Activated CD4-positive, alpha-beta memory T cell treated with anti-CD3 and anti-CD28 coated beads for 36 hours (primary cell): Measurements from ENCODE around the gene YPEL1. TPM values are rescaled to one million over a fixed set of nuclear protein-coding genes. Genes with fewer than 3 reads are reported as not detected.
"Not testable (repeated sequence)": the region's sequence is repeated elsewhere in the genome, so short reads cannot be mapped to it uniquely, and the experiment has no call there.

Source experiments
- CTCF ChIA-PET: fragments of 350-600 bp; sonication (Branson Sonifier 250); formaldehyde crosslinking; loops from one replicate; lab custom pipeline; 2021; ENCODE audit warnings: antibody characterized with exemption, inconsistent platforms; lab: Charles Lee
- POLR2A ChIA-PET: fragments of 350-600 bp; sonication (Branson Sonifier 250); formaldehyde crosslinking; loops from one replicate; lab custom pipeline; 2021; ENCODE audit warnings: antibody characterized with exemption; lab: Charles Lee
- DNase-seq: peaks from one replicate; pipeline ENCODE4 v3.0.0-alpha.2; 2020
- H3K27ac Mint-ChIP-seq: one replicate; pipeline ENCODE4 v1.8.0; 2021; ENCODE audit warnings: mixed read lengths
- H3K27me3 Mint-ChIP-seq: one replicate; pipeline ENCODE4 v1.8.0; 2021; ENCODE audit warnings: mixed read lengths
- H3K36me3 Mint-ChIP-seq: one replicate; pipeline ENCODE4 v1.8.0; 2021; ENCODE audit warnings: mixed read lengths
- H3K4me1 Mint-ChIP-seq: one replicate; pipeline ENCODE4 v1.8.0; 2021; ENCODE audit warnings: low read depth, mixed read lengths
- H3K4me3 Mint-ChIP-seq: one replicate; pipeline ENCODE4 v1.8.0; 2021; ENCODE audit warnings: mild to moderate bottlenecking, mixed read lengths
- H3K9me3 Mint-ChIP-seq: one replicate; pipeline ENCODE4 v1.8.0; 2021; ENCODE audit warnings: mixed read lengths
- intact Hi-C: fragments of 100-400 bp; cut with micrococcal nuclease; formaldehyde crosslinking; loops from one replicate; pipeline ENCODE4 v1.15.1; 2023
- total RNA-seq, 2 experiments: library from RNA; stranded (reverse); gene quantifications; one replicate each; pipeline ENCODE4 v1.2.3, GENCODE V29; 2021

The YPEL1 gene
- total RNA-seq, 2 experiments from 2014 or later, result 1.6 to 1.8 TPM

GRCh38 chr22:21718499-21718898, 17.1 kb downstream of the YPEL1 start:
- Mint-ChIP-seq H3K36me3 (no peaks in the 10 kb centered on the region), H3K9me3 (no peaks in the 10 kb centered on the region), H3K4me3 (no peak overlapping the region), H3K27ac (no peak overlapping the region), H3K4me1 (peaks cover under 1% of the 10 kb centered on the region), H3K27me3 (no peaks in the 10 kb centered on the region)
- intact Hi-C loops, result no loop called here
- POLR2A ChIA-PET, result interaction anchor here (1.7 kb wide), 1 partner anchor 16 kb away, joined by 6 read pairs; no protein-coding TSS in a partner anchor
- CTCF ChIA-PET, result interaction anchor here (0.8 to 3.3 kb wide), 2 partner anchors 11 to 235 kb away, joined by 3 to 12 read pairs; partner anchors contain the start of gene PPM1F
- DNase-seq, result no peak

GRCh38 chr22:21716395-21717122, 19.0 kb downstream of the YPEL1 start:
- DNase-seq, H3K4me3 Mint-ChIP-seq, POLR2A ChIA-PET, H3K36me3 Mint-ChIP-seq, H3K27ac Mint-ChIP-seq, H3K4me1 Mint-ChIP-seq, intact Hi-C loops, H3K9me3 Mint-ChIP-seq, H3K27me3 Mint-ChIP-seq: not testable (repeated sequence)
- CTCF ChIA-PET, result interaction anchor here (1.2 kb wide), 1 partner anchor 10 kb away, joined by 3 read pairs; no protein-coding TSS in a partner anchor

GRCh38 chr22:21714786-21715185, 20.8 kb downstream of the YPEL1 start:
- Mint-ChIP-seq H3K4me3 (no peak overlapping the region), H3K27me3 (no peaks in the 10 kb centered on the region), H3K4me1 (peaks cover 8% of the 10 kb centered on the region), H3K9me3 (no peaks in the 10 kb centered on the region), H3K27ac (no peak overlapping the region), H3K36me3 (no peaks in the 10 kb centered on the region)
- intact Hi-C loops, result no loop called here
- ChIA-PET CTCF (interaction anchor here (0.7 to 1.7 kb wide), 3 partner anchors 78 to 238 kb away, joined by 3 to 4 read pairs (median 3); partner anchors contain the start of gene PPM1F), POLR2A (no interaction called here)
- no peak for DNase-seq

- CTCF ChIA-PET, result interaction anchor here (0.6 to 1.7 kb wide), 12 partner anchors 19 to 268 kb away, joined by 3 to 7 read pairs (median 4); partner anchors contain the start of genes PPM1F, TOP3B and YPEL1
- intact Hi-C loops, result no loop called here
- H3K4me3 Mint-ChIP-seq, result no peak overlapping the region
Measured at GRCh38 chr22:21714059-21714770, 21.4 kb downstream of the YPEL1 start.

GRCh38 chr22:21713428-21714058, 22.1 kb downstream of the YPEL1 start:
- Mint-ChIP-seq H3K4me3 (no peak overlapping the region), H3K9me3 (no peaks in the 10 kb centered on the region), H3K36me3 (no peaks in the 10 kb centered on the region), H3K27me3 (no peaks in the 10 kb centered on the region), H3K4me1 (peaks cover 8% of the 10 kb centered on the region), H3K27ac (no peak overlapping the region)
- no peak for DNase-seq
- intact Hi-C loops, result loop anchor here (1.0 to 2.0 kb wide), 2 partner anchors 225 to 239 kb away; partner anchors contain the start of gene PPM1F
- POLR2A ChIA-PET, result no interaction called here
- CTCF ChIA-PET, result interaction anchor here (0.6 to 1.2 kb wide), 11 partner anchors 20 to 269 kb away, joined by 3 to 7 read pairs (median 3); partner anchors contain the start of genes PPM1F, TOP3B and YPEL1

More at GRCh38 chr22:21714059-21714770, 21.4 kb downstream of the YPEL1 start:
- DNase-seq, result no peak
- peaks cover 8% of the 10 kb centered on the region for H3K4me1 Mint-ChIP-seq
- no peak overlapping the region for H3K27ac Mint-ChIP-seq
- no peaks in the 10 kb centered on the region for H3K27me3 Mint-ChIP-seq
- H3K36me3 Mint-ChIP-seq, result no peaks in the 10 kb centered on the region
- H3K9me3 Mint-ChIP-seq, result no peaks in the 10 kb centered on the region
- POLR2A ChIA-PET, result no interaction called here

- Mint-ChIP-seq H3K4me3 (no peak overlapping the region), H3K27me3 (no peaks in the 10 kb centered on the region), H3K36me3 (no peaks in the 10 kb centered on the region), H3K9me3 (no peaks in the 10 kb centered on the region), H3K27ac (no peak overlapping the region), H3K4me1 (peaks cover 8% of the 10 kb centered on the region)
- intact Hi-C loops, result loop anchor here (1.0 to 2.0 kb wide), 2 partner anchors 225 to 240 kb away; partner anchors contain the start of gene PPM1F
- DNase-seq, result peak; percentile 68
- CTCF ChIA-PET, result interaction anchor here (0.7 to 1.1 kb wide), 9 partner anchors 21 to 270 kb away, joined by 3 to 7 read pairs (median 4); partner anchors contain the start of genes PPM1F and TOP3B
- POLR2A ChIA-PET, result no interaction called here
Measured at GRCh38 chr22:21712751-21713427, 22.7 kb downstream of the YPEL1 start.

- intact Hi-C loops, result loop anchor here (2.0 kb wide), 1 partner anchor 241 kb away; the partner anchor contains the start of gene PPM1F
- H3K9me3 Mint-ChIP-seq, result no peaks in the 10 kb centered on the region
- H3K4me1 Mint-ChIP-seq, result peaks cover 8% of the 10 kb centered on the region
- H3K36me3 Mint-ChIP-seq, result no peaks in the 10 kb centered on the region
- no peak for DNase-seq
- no peaks in the 10 kb centered on the region for H3K27me3 Mint-ChIP-seq
- ChIA-PET POLR2A (no interaction called here), CTCF (interaction anchor here (0.8 to 3.2 kb wide), 3 partner anchors 65 to 241 kb away, joined by 3 to 23 read pairs (median 4); partner anchors contain the start of gene PPM1F)
- H3K4me3 Mint-ChIP-seq, result no peak overlapping the region
- H3K27ac Mint-ChIP-seq, result no peak overlapping the region
Measured at GRCh38 chr22:21711851-21712250, 23.7 kb downstream of the YPEL1 start.

GRCh38 chr22:21710156-21710555, 25.4 kb downstream of the YPEL1 start:
- intact Hi-C loops, result no loop called here
- ChIA-PET CTCF (interaction anchor here (1.0 to 3.2 kb wide), 3 partner anchors 35 to 243 kb away, joined by 3 to 23 read pairs (median 9); partner anchors contain the start of gene PPM1F), POLR2A (no interaction called here)
- Mint-ChIP-seq H3K27me3 (no peaks in the 10 kb centered on the region), H3K4me1 (peaks cover 8% of the 10 kb centered on the region), H3K4me3 (no peak overlapping the region), H3K9me3 (no peaks in the 10 kb centered on the region), H3K36me3 (no peaks in the 10 kb centered on the region), H3K27ac (no peak overlapping the region)
- DNase-seq, result no peak

- ChIA-PET POLR2A (no interaction called here), CTCF (interaction anchor here (1.0 to 3.2 kb wide), 3 partner anchors 35 to 243 kb away, joined by 3 to 23 read pairs (median 9); partner anchors contain the start of gene PPM1F)
- Mint-ChIP-seq H3K36me3 (no peaks in the 10 kb centered on the region), H3K4me3 (no peak overlapping the region), H3K27ac (no peak overlapping the region), H3K27me3 (no peaks in the 10 kb centered on the region), H3K9me3 (no peaks in the 10 kb centered on the region), H3K4me1 (peaks cover 8% of the 10 kb centered on the region)
- intact Hi-C loops, result no loop called here
- no peak for DNase-seq
Measured at GRCh38 chr22:21709688-21710087, 25.9 kb downstream of the YPEL1 start.

- Mint-ChIP-seq H3K36me3 (no peaks in the 10 kb centered on the region), H3K27me3 (no peaks in the 10 kb centered on the region), H3K4me3 (no peak overlapping the region), H3K9me3 (no peaks in the 10 kb centered on the region), H3K27ac (no peak overlapping the region), H3K4me1 (peaks cover 8% of the 10 kb centered on the region)
- ChIA-PET POLR2A (no interaction called here), CTCF (interaction anchor here (1.5 to 1.9 kb wide), 2 partner anchors 244 to 263 kb away, joined by 3 to 5 read pairs; partner anchors contain the start of gene PPM1F)
- intact Hi-C loops, result no loop called here
- no peak for DNase-seq
Measured at GRCh38 chr22:21708960-21709359, 26.6 kb downstream of the YPEL1 start.

GRCh38 chr22:21707677-21708076, 27.9 kb downstream of the YPEL1 start:
- Mint-ChIP-seq H3K9me3 (no peaks in the 10 kb centered on the region), H3K4me3 (no peak overlapping the region), H3K4me1 (no peaks in the 10 kb centered on the region), H3K27ac (no peak overlapping the region), H3K27me3 (no peaks in the 10 kb centered on the region), H3K36me3 (no peaks in the 10 kb centered on the region)
- CTCF ChIA-PET, result interaction anchor here (0.6 to 1.9 kb wide), 3 partner anchors 245 to 342 kb away, joined by 3 to 5 read pairs (median 3); partner anchors contain the start of gene PPM1F
- POLR2A ChIA-PET, result interaction anchor here (0.6 kb wide), 1 partner anchor 244 kb away, joined by 3 read pairs; no protein-coding TSS in a partner anchor
- intact Hi-C loops, result no loop called here
- DNase-seq, result no peak
